HEK293 (cell line): Measurements from ENCODE around the gene TANK.
"Not testable (repeated sequence)": the region's sequence is repeated elsewhere in the genome, so short reads cannot be mapped to it uniquely, and the experiment has no call there.

ENCODE experiments used
- CTCF ChIA-PET: fragments of 350-600 bp; formaldehyde crosslinking; extraction: SDS; loops from one replicate; lab custom pipeline; 2021; ENCODE audit warnings: antibody characterized with exemption; lab: Yijun Ruan, JAX
- POLR2A ChIA-PET: fragments of 300-600 bp; formaldehyde crosslinking; extraction: SDS; loops from one replicate; lab custom pipeline; 2020; ENCODE audit warnings: antibody characterized with exemption, inconsistent platforms; lab: Yijun Ruan, JAX
- H3K27ac ChIP-seq: fragments of 200-500 bp; sonication (Bioruptor generic); 2 replicates; pipeline ENCODE4 v1.5.1; 2014; ENCODE audit warnings: low read depth, low read length, control low read depth, inconsistent platforms; ENCODE audit errors: extremely low read depth
- H3K36me3 ChIP-seq, 2 experiments: fragments of 200-500 bp in 1 of 2; sonication (Bioruptor generic) in 1 of 2; 1 replicate in 1 of 2; 2 replicates in 1 of 2; pipeline ENCODE4 v1.5.1; 2014 to 2017; ENCODE audit warnings: inconsistent platforms in 2 of 2, low read length in 2 of 2; ENCODE audit not compliant: control insufficient read depth in 2 of 2, insufficient read depth in 1 of 2
- H3K4me1 ChIP-seq: fragments of 200-500 bp; sonication (Bioruptor generic); 2 replicates; pipeline ENCODE4 v1.5.1; 2014; ENCODE audit warnings: mild to moderate bottlenecking, low read length, inconsistent platforms; ENCODE audit not compliant: control insufficient read depth, insufficient read depth
- H3K4me3 ChIP-seq: 2 replicates; pipeline ENCODE4 v1.5.1; 2011; ENCODE audit warnings: low read depth, mild to moderate bottlenecking, control low read depth, low read length, moderate library complexity
- H3K9me3 ChIP-seq: fragments of 200-500 bp; sonication (Bioruptor generic); 2 replicates; pipeline ENCODE4 v1.5.1; 2014; ENCODE audit warnings: low read depth, low read length, inconsistent platforms; ENCODE audit not compliant: control insufficient read depth, insufficient read depth
- MYNN ChIP-seq: fragments of 450-650 bp; formaldehyde crosslinking; IDR thresholded peaks from 2 replicates; pipeline ENCODE4 v1.5.1; 2016; ENCODE audit warnings: missing biosample characterization, missing genetic modification characterization, borderline replicate concordance
- ZNF146 ChIP-seq: fragments of 450-650 bp; formaldehyde crosslinking; IDR thresholded peaks from 2 replicates; pipeline ENCODE4 v1.5.1; 2016; ENCODE audit warnings: missing biosample characterization, missing genetic modification characterization
- ZNF335 ChIP-seq: fragments of 450-650 bp; formaldehyde crosslinking; conservative IDR thresholded peaks from 2 replicates; pipeline ENCODE4 v1.5.1; 2016; ENCODE audit warnings: missing biosample characterization, missing genetic modification characterization
- ZNF366 ChIP-seq: fragments of 450-650 bp; formaldehyde crosslinking; conservative IDR thresholded peaks from 2 replicates; pipeline ENCODE4 v1.5.1; 2016; ENCODE audit warnings: missing biosample characterization, missing genetic modification characterization
- ZNF404 ChIP-seq: fragments of 450-650 bp; formaldehyde crosslinking; IDR thresholded peaks from 2 replicates; pipeline ENCODE4 v1.5.1; 2017; ENCODE audit warnings: missing biosample characterization, missing genetic modification characterization
- ZNF521 ChIP-seq: fragments of 450-650 bp; formaldehyde crosslinking; IDR thresholded peaks from 2 replicates; pipeline ENCODE4 v1.5.1; 2017; ENCODE audit warnings: missing biosample characterization, mild to moderate bottlenecking, missing genetic modification characterization
- ZNF654 ChIP-seq: fragments of 450-650 bp; formaldehyde crosslinking; IDR thresholded peaks from 2 replicates; pipeline ENCODE4 v1.5.1; 2016; ENCODE audit warnings: low read depth, missing biosample characterization, missing genetic modification characterization
- ZNF747 ChIP-seq: fragments of 450-650 bp; formaldehyde crosslinking; IDR thresholded peaks from 2 replicates; pipeline ENCODE4 v1.5.1; 2016; ENCODE audit warnings: missing biosample characterization, missing genetic modification characterization
- ZXDB ChIP-seq: fragments of 450-650 bp; formaldehyde crosslinking; IDR thresholded peaks from 2 replicates; pipeline ENCODE4 v1.5.1; 2016; ENCODE audit warnings: missing biosample characterization, missing genetic modification characterization

TANK gene

DNA sequence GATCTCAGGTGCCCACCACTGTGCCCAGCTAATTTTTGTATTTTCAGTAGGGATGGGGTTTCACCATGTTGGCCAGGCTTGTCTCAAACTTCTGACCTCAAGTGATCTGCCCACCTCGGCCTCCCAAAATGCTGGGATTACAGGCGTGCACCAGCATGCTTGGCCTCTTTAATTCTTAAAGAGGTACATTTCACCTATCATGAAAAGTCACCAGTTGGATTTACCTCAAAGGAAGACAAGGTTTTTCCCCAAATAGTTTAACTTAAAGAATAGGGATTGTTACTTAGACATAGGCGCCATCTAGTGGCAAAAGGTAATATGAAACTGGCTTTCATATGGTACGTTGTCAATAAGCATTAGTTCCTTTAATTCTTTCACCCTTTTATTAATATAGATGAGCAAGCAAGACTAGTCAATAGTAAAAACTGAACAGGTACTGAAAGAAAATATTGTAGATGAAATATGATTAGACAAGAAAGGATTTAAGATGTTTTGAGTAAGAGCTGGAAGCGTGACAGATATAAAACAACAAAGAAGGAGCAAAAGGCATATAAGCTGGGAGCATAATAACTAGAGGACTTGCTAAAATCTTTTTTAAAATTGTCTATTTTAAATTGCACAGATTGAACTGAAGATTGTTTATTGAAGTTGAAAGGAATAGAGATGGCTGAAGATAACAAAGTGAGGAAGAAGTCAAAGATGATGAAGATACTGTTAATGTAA is 113.0 kb downstream of the TANK start (continued):
- TF ChIP-seq ZNF335 (tag by site-specific recombination) (peak; percentile 56), ZNF146 (tag by site-specific recombination) (no peak), ZNF747 (no peak), ZXDB (tag by site-specific recombination) (no peak), ZNF404 (tag by site-specific recombination) (no peak), MYNN (tag by site-specific recombination) (no peak), ZNF521 (no peak), ZNF654 (tag by site-specific recombination) (peak; percentile 79)

DNA sequence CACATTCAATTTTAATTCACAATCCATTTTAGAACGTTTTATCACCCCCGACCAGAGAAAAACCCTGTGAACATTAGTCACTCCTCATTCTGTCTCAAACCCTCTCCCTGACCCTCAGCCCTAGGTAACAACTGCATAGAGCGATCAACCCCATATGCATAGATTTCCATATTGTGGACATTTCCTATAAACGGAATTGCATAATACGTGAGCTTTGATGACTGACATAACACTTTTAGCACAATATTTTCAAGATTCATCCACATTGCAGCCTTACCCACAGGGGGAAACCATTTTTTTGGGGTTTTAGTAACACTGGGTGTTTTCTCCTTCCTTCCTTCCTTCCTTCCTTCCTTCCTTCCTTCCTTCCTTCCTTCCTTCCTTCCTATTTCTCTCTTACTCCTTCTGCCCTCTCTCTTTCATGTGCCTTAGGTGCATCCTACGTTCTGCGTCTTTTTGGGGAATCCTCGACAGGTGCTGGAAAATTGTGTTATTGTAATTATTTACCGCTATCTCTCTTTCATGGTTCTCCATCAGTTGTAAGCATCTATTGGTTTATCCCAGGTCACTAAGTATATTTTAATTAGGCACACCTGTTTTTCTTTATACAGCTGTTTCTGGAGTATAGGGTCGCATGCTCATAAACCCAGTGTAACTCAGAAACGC is 118.5 kb downstream of the TANK start:
- H3K4me3 ChIP-seq, H3K36me3 ChIP-seq, H3K9me3 ChIP-seq, H3K4me1 ChIP-seq, POLR2A ChIA-PET, H3K27ac ChIP-seq: not testable (repeated sequence)
- CTCF ChIA-PET = interaction anchor here (0.6 to 0.8 kb wide), 4 partner anchors 11 to 176 kb away, joined by 3 to 4 read pairs (median 4); no protein-coding TSS in a partner anchor
- peak; percentile 44; the same call in 1 of the 2 replicates for TF ChIP-seq ZNF366 (tag by site-specific recombination)

DNA sequence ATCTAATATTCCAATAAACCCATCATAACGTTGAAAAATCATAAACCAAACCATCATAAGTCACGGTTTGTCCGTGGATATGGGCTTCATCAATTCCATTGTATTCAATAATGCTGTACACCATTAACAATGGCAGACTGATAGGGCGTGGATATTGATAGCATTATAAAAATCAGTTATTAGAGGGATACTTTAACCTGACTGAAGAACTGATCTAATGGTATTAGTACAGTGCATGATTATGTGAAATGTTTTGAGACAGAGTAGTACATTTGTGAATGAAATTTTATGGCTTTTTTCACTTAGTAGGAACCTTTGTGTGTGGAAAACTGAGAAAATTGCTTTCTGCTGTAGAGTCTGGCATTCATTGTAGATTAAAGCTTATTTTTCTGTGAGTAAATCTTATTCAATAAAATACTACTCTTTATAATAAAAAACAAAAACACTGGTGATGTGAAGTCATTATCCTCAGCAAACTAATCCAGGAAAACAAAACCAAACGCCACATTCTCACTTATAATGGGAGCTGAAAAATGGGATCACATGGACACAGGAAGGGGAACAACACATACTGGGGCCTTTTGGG is 119.1 kb downstream of the TANK start:
- H3K4me3 ChIP-seq, H3K36me3 ChIP-seq, POLR2A ChIA-PET, H3K9me3 ChIP-seq, H3K4me1 ChIP-seq, H3K27ac ChIP-seq: not testable (repeated sequence)
- CTCF ChIA-PET = interaction anchor here (0.6 to 0.8 kb wide), 2 partner anchors 11 to 29 kb away, joined by 4 read pairs; no protein-coding TSS in a partner anchor

DNA sequence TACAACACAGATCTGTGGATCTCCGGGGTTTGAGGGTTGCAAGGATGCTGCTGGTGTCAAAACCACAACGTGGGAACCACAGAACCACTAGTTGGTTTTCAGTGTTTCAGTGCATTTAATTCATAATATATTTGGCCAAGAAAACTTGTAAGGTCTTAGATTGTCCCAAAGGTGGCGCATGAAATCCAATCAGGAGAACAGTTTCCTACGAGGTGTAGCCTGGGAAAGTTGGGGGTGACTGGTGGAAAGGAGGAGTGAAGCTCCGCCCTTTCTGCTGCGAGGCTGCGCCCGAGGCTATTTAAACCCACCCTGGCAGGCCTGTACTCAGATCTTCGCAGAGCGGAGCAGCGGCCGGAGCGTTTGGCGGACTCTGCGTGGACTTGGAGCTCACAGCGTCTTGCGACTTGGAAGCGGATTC is 120.7 kb downstream of the TANK start:
- POLR2A ChIA-PET, H3K4me3 ChIP-seq, H3K27ac ChIP-seq, H3K36me3 ChIP-seq, H3K9me3 ChIP-seq, H3K4me1 ChIP-seq: not testable (repeated sequence)
- CTCF ChIA-PET = interaction anchor here (0.6 to 0.7 kb wide), 2 partner anchors 68 to 1362 kb away, joined by 3 to 4 read pairs; no protein-coding TSS in a partner anchor

DNA sequence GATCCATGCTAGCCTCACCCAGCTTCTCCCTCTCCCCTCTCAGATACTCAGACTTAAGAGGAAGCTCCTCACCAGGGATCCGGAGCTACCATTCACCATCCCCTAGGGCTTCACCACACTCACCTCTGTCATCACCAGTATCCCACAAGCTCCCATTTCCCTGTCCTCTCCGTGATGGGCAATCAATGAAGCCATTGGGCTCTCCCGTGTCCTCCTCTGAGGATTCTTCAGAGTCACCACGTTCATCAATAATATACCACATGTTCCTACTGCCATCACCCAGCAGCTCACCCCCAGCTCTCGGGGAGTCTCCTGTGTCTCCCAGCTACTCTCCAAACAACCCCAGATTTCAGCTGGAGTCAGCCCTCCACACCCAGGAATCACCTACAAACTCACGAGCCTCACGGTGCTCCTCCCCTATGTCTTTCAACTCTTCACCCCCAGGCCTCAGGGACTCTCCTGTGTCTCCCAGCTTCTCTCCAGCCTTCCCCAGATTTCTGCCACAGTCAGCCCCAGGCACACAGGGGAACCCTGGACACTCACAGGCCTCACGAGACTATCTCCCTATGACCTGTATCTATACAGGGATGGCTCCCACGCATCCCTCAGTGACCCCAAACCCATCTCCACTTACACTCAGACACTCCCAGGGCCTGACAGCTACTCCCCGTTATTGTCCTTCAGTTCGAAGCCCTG is 121.5 kb downstream of the TANK start:
- H3K4me1 ChIP-seq, H3K27ac ChIP-seq, H3K9me3 ChIP-seq, H3K4me3 ChIP-seq, H3K36me3 ChIP-seq, POLR2A ChIA-PET: not testable (repeated sequence)
- CTCF ChIA-PET = interaction anchor here (0.6 to 0.7 kb wide), 5 partner anchors 8 to 339 kb away, joined by 3 read pairs; no protein-coding TSS in a partner anchor

DNA sequence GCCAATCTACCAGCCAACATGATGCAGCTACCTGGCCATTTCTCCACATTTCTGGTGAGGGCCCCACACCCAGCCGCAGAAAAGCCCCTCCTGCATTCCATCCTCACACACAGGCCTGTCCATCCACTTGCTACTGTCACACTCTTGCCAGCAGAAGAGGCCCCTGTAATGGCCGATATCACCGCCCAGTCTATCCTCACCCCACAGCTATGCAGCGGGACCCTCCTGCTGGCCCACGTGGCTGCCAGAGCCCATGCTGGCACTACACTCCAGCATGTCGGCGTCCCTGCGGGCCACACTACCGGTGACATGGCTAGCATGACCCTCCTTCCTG is 122.0 kb downstream of the TANK start:
- POLR2A ChIA-PET, H3K36me3 ChIP-seq, H3K4me1 ChIP-seq, H3K4me3 ChIP-seq, H3K27ac ChIP-seq, H3K9me3 ChIP-seq: not testable (repeated sequence)
- CTCF ChIA-PET = interaction anchor here (0.7 to 1.7 kb wide), 2 partner anchors 9 to 286 kb away, joined by 3 to 9 read pairs; no protein-coding TSS in a partner anchor
